ENCODE measurements around the gene RXFP4.
A peak's percentile ranks its signal among the peaks of the same experiment; 100 is the strongest.

RXFP4 gene

DNA sequence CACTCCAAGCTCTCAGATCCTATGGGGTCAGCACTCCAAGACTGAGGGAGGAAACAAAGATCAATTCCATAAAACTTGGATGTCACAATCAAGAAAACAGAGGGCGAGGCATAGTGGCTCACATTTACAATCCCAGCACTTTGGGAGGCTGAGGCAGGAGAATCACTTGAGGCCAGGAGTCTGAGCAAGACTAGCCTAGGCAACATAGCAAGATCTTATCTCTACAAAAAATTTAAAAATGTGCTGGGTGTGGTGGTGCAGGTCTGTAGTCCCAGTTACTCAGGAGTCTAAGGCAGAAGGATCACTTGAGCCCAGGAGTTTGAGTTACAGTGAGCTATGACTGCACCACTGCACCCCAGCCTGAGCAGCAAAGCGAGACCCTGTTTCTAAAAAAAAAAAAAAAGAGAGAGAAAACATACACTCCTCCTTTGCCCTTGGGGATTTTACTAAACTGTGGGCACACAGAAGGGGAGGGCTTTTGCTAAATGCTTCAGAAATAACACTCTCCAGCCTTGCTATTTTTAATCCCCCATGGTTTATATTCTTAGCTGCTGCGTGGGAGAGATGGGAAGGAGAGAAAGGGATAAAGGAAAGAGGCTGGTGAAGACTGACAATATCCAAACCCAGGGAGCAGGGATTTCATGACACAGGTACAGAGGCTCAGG, 18.8 kb downstream of the RXFP4 start:
- no peak for DNase-seq (ENCODE audit: low read depth in 2 of 2)

- DNase-seq (ENCODE audit: low read depth in 2 of 2): no peak
These were observed 20.5 kb downstream of the RXFP4 start for GRCh38 chr1:155961937-155962336.

- no peak for DNase-seq (ENCODE audit: low read depth in 2 of 2)
These were observed 21.3 kb downstream of the RXFP4 start for GRCh38 chr1:155962599-155963211.

- no peak for DNase-seq (ENCODE audit: low read depth in 2 of 2)
These were observed 22.8 kb downstream of the RXFP4 start for GRCh38 chr1:155964193-155964592.

DNA sequence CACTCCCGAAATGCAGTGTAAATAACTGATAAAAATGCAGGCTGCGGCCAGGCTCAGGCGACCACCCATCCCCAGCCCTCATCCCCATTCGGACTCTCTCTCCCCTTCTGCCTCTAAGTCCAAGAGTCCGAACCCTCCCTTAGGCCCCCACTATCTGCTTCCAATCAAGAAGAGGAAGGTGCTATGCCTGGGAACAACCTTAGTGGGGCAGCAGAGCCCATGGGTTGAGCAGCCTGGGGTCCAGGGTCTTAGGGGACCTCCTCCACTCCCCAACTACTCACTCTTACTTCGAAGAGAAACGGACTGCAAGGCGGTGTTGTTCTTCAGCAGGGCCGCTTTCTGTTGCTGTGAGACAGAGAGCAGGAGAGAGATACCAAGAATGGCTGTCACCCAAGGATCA, 24.7 kb downstream of the RXFP4 start:
- DNase-seq (ENCODE audit: low read depth in 2 of 2): no peak

DNA sequence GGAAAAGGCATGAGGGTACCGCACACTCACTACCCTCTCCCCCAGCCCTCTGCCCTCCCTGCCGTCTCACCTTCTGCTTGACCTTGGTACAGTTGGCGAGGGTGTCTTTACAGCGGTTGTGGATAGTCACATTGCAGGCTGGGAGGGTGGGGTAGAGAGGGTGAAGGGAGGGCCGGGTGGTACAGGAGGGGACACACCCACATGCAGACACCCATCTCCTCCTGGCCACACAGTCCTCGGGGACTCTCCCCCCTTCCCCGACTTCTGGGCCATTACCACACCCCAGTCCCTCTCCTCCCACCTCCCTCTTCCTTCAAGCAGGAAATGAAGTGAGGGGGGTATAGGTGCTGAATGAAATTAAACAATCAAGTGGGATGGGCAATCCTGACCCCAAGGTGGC, 25.3 kb downstream of the RXFP4 start:
- DNase-seq (ENCODE audit: low read depth in 2 of 2): no peak

GRCh38 chr1:155967341-155968050, 26.1 kb downstream of the RXFP4 start:
- DNase-seq (ENCODE audit: low read depth in 2 of 2): no peak

DNA sequence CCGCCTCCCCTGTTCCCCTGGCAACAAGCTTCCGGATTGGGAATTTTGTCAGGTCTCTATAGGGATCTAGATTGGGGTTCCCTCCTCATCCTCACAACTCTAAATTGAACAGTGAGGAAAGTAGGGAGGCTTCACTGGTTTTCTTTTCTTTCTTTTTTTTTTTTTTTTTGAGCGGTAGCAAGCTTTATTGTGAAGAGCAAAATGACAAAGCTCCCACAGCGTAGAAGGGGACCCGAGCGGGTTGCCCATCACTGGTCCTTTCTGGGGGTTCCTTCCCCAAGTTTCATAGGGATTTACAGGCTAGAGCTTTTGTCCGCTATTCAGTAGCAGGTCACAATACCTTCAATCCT, 26.6 kb downstream of the RXFP4 start:
- DNase-seq (ENCODE audit: low read depth in 2 of 2): no peak

DNA sequence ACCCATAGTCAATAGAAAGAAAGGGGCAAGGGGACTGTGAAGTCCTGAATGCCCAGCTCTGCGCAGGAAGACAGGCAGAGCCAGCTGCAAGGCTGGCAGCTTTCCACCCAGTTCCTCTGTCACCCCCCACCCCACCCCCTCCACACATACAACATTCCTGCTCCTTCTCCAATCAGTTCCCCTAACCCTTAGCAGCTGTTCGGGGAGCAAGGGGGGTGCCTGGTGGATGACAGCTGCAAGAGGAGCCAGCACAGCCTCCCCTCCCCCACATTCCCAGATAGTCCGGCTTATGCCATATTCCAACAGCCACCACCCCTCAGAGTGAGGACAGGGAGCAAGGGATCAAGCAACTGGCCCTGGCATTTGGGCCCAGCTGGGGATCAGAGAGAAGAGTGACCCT, 27.2 kb downstream of the RXFP4 start:
- DNase-seq (ENCODE audit: low read depth in 2 of 2): no peak

- no peak for DNase-seq (ENCODE audit: low read depth in 2 of 2)
These were observed 27.9 kb downstream of the RXFP4 start for GRCh38 chr1:155969377-155969791.

DNA sequence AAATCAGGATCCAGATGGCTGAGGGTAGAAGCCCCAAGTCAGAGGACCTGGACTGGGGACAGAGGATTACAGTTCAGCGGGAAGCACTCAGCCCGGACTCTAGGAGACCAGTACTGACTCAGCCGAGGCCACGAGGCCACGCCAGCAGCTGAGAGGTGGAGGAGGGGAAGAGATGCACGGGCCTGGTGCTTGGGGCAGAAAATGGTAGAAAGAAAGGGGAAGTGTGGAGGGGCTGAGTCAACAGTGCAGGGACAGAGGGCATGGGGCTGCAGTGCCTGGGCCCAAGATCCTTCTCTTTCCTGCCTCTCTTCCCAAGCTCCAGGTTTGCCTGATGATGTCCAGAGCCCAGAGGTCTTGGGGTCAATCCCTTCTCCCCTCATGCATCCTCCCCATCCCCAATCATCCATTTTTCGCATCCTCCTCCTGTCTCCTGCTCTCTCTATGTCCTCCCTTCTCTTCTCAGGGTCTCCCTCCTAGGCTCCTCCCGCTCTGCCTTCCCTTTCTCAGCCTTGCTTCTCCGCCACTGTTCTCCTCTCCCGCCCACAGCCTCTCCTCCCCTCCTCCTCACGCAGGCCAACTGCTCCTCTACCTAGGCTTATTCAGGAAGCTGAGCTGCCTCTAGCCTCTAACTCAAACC, 29.2 kb downstream of the RXFP4 start:
- DNase-seq (ENCODE audit: low read depth in 2 of 2): no peak

DNA sequence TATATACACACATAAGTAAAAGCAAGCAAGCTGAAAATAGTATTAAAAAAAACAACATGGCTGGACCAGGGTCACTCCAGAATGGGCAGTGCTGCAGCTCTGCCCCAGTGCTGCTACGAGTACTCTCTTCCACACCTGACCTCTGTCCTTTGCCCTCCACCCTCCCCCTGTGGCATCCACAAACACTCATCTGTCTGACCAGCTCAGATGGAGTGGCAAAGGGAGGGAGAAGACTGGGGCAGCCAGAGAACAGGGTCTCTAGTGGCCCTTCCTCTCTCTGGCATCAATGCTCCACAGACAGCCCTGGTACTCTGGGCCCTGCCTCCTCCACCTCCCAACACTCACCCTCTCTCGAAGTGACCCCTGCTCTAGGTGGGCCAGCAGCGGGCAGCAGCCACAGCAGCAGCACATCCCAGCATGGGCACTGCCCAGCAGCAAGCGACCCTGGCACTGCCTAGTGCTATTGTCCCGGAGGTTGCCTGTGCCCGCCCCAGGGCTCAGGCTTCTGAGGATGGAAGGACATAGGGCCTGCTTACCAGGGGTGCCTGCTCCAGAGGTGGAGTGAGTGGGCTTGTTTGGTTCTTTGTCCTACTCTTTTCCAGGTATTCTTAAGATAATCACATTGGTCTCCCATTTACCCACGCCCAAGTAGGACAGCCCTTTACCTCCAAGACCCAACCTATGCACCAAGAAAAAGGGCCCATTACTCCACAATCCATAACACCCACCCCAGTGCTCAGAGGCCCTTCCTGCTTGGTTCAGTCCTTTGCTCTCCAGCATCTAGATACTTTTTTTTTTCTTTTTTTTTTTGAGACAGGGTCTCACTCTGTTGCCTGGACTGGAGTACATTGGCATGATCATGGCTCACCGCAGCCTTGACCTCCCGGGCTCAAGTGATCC, 30.7 kb downstream of the RXFP4 start:
- DNase-seq (ENCODE audit: low read depth in 2 of 2): no peak

DNA sequence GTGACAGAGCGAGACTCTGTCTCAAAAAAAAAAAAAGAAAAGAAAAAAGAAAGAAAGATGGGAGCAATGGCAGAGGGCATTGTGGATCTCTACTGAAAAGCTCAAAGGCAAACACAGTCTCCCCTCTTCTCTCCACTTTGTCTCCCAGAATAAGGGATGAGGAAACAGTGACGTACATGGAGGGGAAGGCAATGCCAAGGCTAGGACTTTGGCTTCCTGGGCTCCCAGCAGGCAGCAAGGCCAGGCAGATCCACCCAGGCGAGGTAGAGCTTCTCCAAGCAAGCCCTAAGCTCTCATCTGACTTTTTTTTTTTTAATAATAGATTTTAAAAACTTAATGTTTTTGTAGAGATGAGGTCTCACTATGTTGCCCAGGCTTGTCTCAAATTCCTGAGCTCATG, 32.3 kb downstream of the RXFP4 start:
- no peak for DNase-seq (ENCODE audit: low read depth in 2 of 2)

GRCh38 chr1:155974208-155975115, 33.0 kb downstream of the RXFP4 start:
- no peak for DNase-seq (ENCODE audit: low read depth in 2 of 2)

- no peak for DNase-seq (ENCODE audit: low read depth in 2 of 2)
These were observed 34.1 kb downstream of the RXFP4 start for GRCh38 chr1:155975375-155976061.

- peak; percentile 43 to 61 for DNase-seq (ENCODE audit: low read depth in 2 of 2)
These were observed 34.8 kb downstream of the RXFP4 start for GRCh38 chr1:155976062-155976912.

GRCh38 chr1:155976913-155977689, 35.7 kb downstream of the RXFP4 start:
- no peak for DNase-seq (ENCODE audit: low read depth in 2 of 2)

- peak; percentile 56 to 73 for DNase-seq (ENCODE audit: low read depth in 2 of 2)
These were observed 36.4 kb downstream of the RXFP4 start for GRCh38 chr1:155977690-155978324.

Data from stimulated activated CD4-positive, alpha-beta T cell treated with anti-CD3 and anti-CD28 coated beads, Interleukin-1b, Interleukin-23, amount 100 ng/mL, for 4 hours (primary cell).